SK-N-SH treated with all-trans-retinoic acid at 6 μM for 48 hours (cell line): ENCODE results near the gene TARBP1.

ENCODE experiments used
- BACH2 ChIP-seq: fragments of 250-450 bp; sonication (Bioruptor Pico); IDR thresholded peaks from 2 replicates; pipeline ENCODE4 v1.9.0; 2021; ENCODE audit warnings: mild to moderate bottlenecking, borderline replicate concordance
- ESRRG ChIP-seq: fragments of 250-450 bp; sonication (Bioruptor Pico); IDR thresholded peaks from 2 replicates; pipeline ENCODE4 v1.6.1; 2021; ENCODE audit warnings: mild to moderate bottlenecking
- OSR1 ChIP-seq: fragments of 250-450 bp; sonication (Bioruptor Pico); IDR thresholded peaks from 2 replicates; pipeline ENCODE4 v1.8.0; 2022; ENCODE audit warnings: moderate library complexity, mild to moderate bottlenecking, inconsistent platforms
- SNAI2 ChIP-seq: fragments of 250-450 bp; sonication (Bioruptor Pico); IDR thresholded peaks from 2 replicates; pipeline ENCODE4 v1.5.0; 2020; ENCODE audit warnings: mild to moderate bottlenecking, moderate library complexity
- TOX ChIP-seq: fragments of 250-450 bp; sonication (Bioruptor Pico); IDR thresholded peaks from 2 replicates; pipeline ENCODE4 v1.8.0; 2021; ENCODE audit warnings: mild to moderate bottlenecking, moderate library complexity, borderline replicate concordance
- ZC3H10 ChIP-seq: fragments of 250-450 bp; sonication (Bioruptor Pico); IDR thresholded peaks from 2 replicates; pipeline ENCODE4 v1.5.1; 2021; ENCODE audit warnings: mild to moderate bottlenecking, moderate library complexity
- ZFP3 ChIP-seq: fragments of 250-450 bp; sonication (Bioruptor Pico); IDR thresholded peaks from 2 replicates; pipeline ENCODE4 v1.5.0; 2020; ENCODE audit warnings: mild to moderate bottlenecking, moderate library complexity
- ZFP30 ChIP-seq: fragments of 450-650 bp; formaldehyde crosslinking; IDR thresholded peaks from 2 replicates; pipeline ENCODE4 v1.5.0; 2022; ENCODE audit warnings: mild to moderate bottlenecking, moderate library complexity
- ZNF8 ChIP-seq: fragments of 450-650 bp; formaldehyde crosslinking; IDR thresholded peaks from 2 replicates; pipeline ENCODE4 v1.5.0; 2020; ENCODE audit warnings: mild to moderate bottlenecking, moderate library complexity
- TF ChIP-seq, protein P1 (sequence below): fragments of 250-450 bp; sonication (Bioruptor Pico); IDR thresholded peaks from 2 replicates; pipeline ENCODE4 v1.8.0; 2020; ENCODE audit warnings: mild to moderate bottlenecking, moderate library complexity, borderline replicate concordance
- TF ChIP-seq, protein P2 (sequence below): fragments of 250-450 bp; sonication (Bioruptor Pico); IDR thresholded peaks from 2 replicates; pipeline ENCODE4 v1.5.1; 2020; ENCODE audit warnings: low read depth, mild to moderate bottlenecking, moderate library complexity

DNA sequence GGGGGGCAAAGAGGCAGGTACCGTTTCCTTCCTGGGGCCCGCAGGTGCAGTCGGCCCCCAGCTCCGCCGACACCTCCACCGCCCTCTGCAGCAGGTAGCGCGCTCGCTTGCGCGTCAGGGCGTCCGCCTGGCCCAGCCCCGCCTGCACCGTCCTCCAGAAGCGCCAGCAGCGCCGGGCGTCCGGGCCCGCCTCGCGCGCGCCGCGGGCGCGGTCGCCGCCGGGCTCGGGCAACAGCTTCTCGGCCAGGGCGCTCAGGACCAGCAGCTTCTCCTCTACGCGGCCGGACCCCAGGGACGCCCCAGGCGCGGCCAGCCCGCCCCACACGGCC, 863 bp downstream of the TARBP1 start:
- TF ChIP-seq ZNF8 (CRISPR knock-in tag) (no peak), ZFP3 (no peak), ZC3H10 (CRISPR knock-in tag) (no peak), ESRRG (CRISPR knock-in tag) (no peak), ZFP30 (CRISPR knock-in tag) (no peak), SNAI2 (no peak), TOX (no peak), BACH2 (CRISPR knock-in tag) (no peak), OSR1 (CRISPR knock-in tag) (no peak)
- TF ChIP-seq, protein P1, sequence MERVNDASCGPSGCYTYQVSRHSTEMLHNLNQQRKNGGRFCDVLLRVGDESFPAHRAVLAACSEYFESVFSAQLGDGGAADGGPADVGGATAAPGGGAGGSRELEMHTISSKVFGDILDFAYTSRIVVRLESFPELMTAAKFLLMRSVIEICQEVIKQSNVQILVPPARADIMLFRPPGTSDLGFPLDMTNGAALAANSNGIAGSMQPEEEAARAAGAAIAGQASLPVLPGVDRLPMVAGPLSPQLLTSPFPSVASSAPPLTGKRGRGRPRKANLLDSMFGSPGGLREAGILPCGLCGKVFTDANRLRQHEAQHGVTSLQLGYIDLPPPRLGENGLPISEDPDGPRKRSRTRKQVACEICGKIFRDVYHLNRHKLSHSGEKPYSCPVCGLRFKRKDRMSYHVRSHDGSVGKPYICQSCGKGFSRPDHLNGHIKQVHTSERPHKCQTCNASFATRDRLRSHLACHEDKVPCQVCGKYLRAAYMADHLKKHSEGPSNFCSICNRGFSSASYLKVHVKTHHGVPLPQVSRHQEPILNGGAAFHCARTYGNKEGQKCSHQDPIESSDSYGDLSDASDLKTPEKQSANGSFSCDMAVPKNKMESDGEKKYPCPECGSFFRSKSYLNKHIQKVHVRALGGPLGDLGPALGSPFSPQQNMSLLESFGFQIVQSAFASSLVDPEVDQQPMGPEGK (CRISPR knock-in tag) = no peak
- TF ChIP-seq, protein P2, sequence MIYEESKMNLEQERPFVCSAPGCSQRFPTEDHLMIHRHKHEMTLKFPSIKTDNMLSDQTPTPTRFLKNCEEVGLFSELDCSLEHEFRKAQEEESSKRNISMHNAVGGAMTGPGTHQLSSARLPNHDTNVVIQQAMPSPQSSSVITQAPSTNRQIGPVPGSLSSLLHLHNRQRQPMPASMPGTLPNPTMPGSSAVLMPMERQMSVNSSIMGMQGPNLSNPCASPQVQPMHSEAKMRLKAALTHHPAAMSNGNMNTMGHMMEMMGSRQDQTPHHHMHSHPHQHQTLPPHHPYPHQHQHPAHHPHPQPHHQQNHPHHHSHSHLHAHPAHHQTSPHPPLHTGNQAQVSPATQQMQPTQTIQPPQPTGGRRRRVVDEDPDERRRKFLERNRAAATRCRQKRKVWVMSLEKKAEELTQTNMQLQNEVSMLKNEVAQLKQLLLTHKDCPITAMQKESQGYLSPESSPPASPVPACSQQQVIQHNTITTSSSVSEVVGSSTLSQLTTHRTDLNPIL (CRISPR knock-in tag) = no peak
